HepG2 (cell line): ENCODE results near the gene PIF1. TPM values are rescaled to one million over a fixed set of nuclear protein-coding genes. Genes with fewer than 3 reads are reported as not detected.

Experiments used
- AHR ChIP-seq: IDR thresholded peaks from 2 replicates; pipeline ENCODE4 v1.6.1; 2018; ENCODE audit warnings: missing genetic modification reagents, missing compliant biosample characterization
- CBFB ChIP-seq: sonication (generic); formaldehyde crosslinking; IDR thresholded peaks from 2 replicates; pipeline ENCODE4 v1.4.0; 2020; ENCODE audit warnings: missing genetic modification reagents
- CBX1 ChIP-seq: IDR thresholded peaks from one replicate; pipeline ENCODE4 v1.6.1; 2016; ENCODE audit warnings: antibody characterized with exemption, low read depth
- CC2D1A ChIP-seq: sonication (generic); formaldehyde crosslinking; IDR thresholded peaks from 2 replicates; pipeline ENCODE4 v1.8.1; 2023; ENCODE audit warnings: mild to moderate bottlenecking, missing genetic modification reagents
- FLYWCH1 ChIP-seq: sonication (generic); formaldehyde crosslinking; IDR thresholded peaks from 2 replicates; pipeline ENCODE4 v1.8.1; 2023; ENCODE audit warnings: mild to moderate bottlenecking, missing genetic modification reagents
- FOXP1 ChIP-seq, 2 experiments: fragments of 450-650 bp in 1 of 2; IDR thresholded peaks; 2 replicates each; pipeline ENCODE4 v1.6.1; 2017 to 2018; ENCODE audit warnings: antibody characterized with exemption in 1 of 2
- ISL2 ChIP-seq: sonication (generic); formaldehyde crosslinking; IDR thresholded peaks from 2 replicates; pipeline ENCODE4 v1.5.0; 2020; ENCODE audit warnings: missing genetic modification reagents
- KDM5B ChIP-seq: sonication (generic); formaldehyde crosslinking; IDR thresholded peaks from 2 replicates; pipeline ENCODE4 v1.4.0; 2020; ENCODE audit warnings: missing genetic modification reagents, mild to moderate bottlenecking, borderline replicate concordance
- MED1 ChIP-seq: sonication (generic); formaldehyde crosslinking; IDR thresholded peaks from 2 replicates; pipeline ENCODE4 v1.4.0; 2020; ENCODE audit warnings: missing genetic modification reagents
- NCOR1 ChIP-seq: fragments of 200-600 bp; sonication (generic); IDR thresholded peaks from 2 replicates; pipeline ENCODE4 v1.7.0; 2017; ENCODE audit warnings: antibody characterized with exemption, low read length, borderline replicate concordance
- NFYC ChIP-seq: IDR thresholded peaks from 2 replicates; pipeline ENCODE4 v1.6.1; 2016; ENCODE audit warnings: missing genetic modification reagents, missing compliant biosample characterization
- NR2C2 ChIP-seq: sonication (generic); formaldehyde crosslinking; IDR thresholded peaks from 2 replicates; pipeline ENCODE4 v1.4.0; 2020; ENCODE audit warnings: missing genetic modification reagents, mild to moderate bottlenecking, moderate library complexity, borderline replicate concordance
- PAX8 ChIP-seq: sonication (generic); formaldehyde crosslinking; IDR thresholded peaks from 2 replicates; pipeline ENCODE4 v1.8.0; 2022; ENCODE audit warnings: mild to moderate bottlenecking, missing genetic modification reagents, borderline replicate concordance
- POGK ChIP-seq: sonication (generic); formaldehyde crosslinking; conservative IDR thresholded peaks from 2 replicates; pipeline ENCODE4 v1.8.0; 2022; ENCODE audit warnings: mild to moderate bottlenecking, moderate library complexity, missing genetic modification reagents
- RFXANK ChIP-seq: IDR thresholded peaks from 2 replicates; pipeline ENCODE4 v1.6.1; 2016
- SATB2 ChIP-seq: sonication (generic); formaldehyde crosslinking; IDR thresholded peaks from 2 replicates; pipeline ENCODE4 v1.5.0; 2020; ENCODE audit warnings: missing genetic modification reagents
- SMAD3 ChIP-seq: sonication (generic); formaldehyde crosslinking; IDR thresholded peaks from 2 replicates; pipeline ENCODE4 v1.4.0; 2020; ENCODE audit warnings: missing genetic modification reagents
- TCF7L2 ChIP-seq: IDR thresholded peaks from 2 replicates; pipeline ENCODE4 v1.6.1; 2011; ENCODE audit warnings: mild to moderate bottlenecking, low read depth, low read length, moderate library complexity
- XRCC5 ChIP-seq: fragments of 200-400 bp; formaldehyde crosslinking; optimal IDR thresholded peaks from 2 replicates; pipeline ENCODE3; 2017; ENCODE audit warnings: mild to moderate bottlenecking, low read length
- ZBTB7B ChIP-seq: sonication (generic); formaldehyde crosslinking; IDR thresholded peaks from 2 replicates; pipeline ENCODE4 v1.4.0; 2020; ENCODE audit warnings: missing genetic modification reagents
- ZNF430 ChIP-seq: sonication (generic); formaldehyde crosslinking; IDR thresholded peaks from 2 replicates; pipeline ENCODE4 v1.9.0; 2021; ENCODE audit warnings: mild to moderate bottlenecking, missing genetic modification reagents
- ZNF776 ChIP-seq: sonication (generic); formaldehyde crosslinking; IDR thresholded peaks from 2 replicates; pipeline ENCODE4 v1.4.0; 2020; ENCODE audit warnings: mild to moderate bottlenecking, missing genetic modification reagents
- ZNF850 ChIP-seq: sonication (generic); formaldehyde crosslinking; conservative IDR thresholded peaks from 2 replicates; pipeline ENCODE4 v1.9.0; 2021; ENCODE audit warnings: mild to moderate bottlenecking, missing genetic modification reagents
- polyA plus RNA-seq, 8 experiments: library from polyadenylated mRNA; depleted of rRNA in 3 of 8; stranded (reverse) in 7 of 8; unstranded in 1 of 8; fragments of >200 nt; fragmentation: Illumina TruSeq in 4 of 8; extraction: Trizol in 4 of 8; gene quantifications; 2 replicates each; pipeline versions ENCODE4 v1.2.1 to v1.2.3, GENCODE V29; 2011 to 2016; ENCODE audit warnings: low read depth in 4 of 8, missing spikeins in 1 of 8, mixed read lengths in 1 of 8; ENCODE audit not compliant: insufficient read depth in 1 of 8
- total RNA-seq, 5 experiments: library from RNA; depleted of rRNA; stranded (reverse); fragments of >200 nt; fragmentation: Illumina TruSeq; extraction: Trizol; gene quantifications; 2 replicates each; pipeline ENCODE4 v1.2.3, GENCODE V29; 2016; ENCODE audit warnings: low read depth in 1 of 5
- TF ChIP-seq, protein P1 (sequence below): sonication (generic); formaldehyde crosslinking; IDR thresholded peaks from 2 replicates; pipeline ENCODE4 v1.5.0; 2020; ENCODE audit warnings: missing genetic modification reagents, mild to moderate bottlenecking, borderline replicate concordance
- TF ChIP-seq, protein P2 (sequence below): sonication (generic); formaldehyde crosslinking; IDR thresholded peaks from 2 replicates; pipeline ENCODE4 v1.8.0; 2022; ENCODE audit warnings: mild to moderate bottlenecking, missing genetic modification reagents, moderate library complexity

Gene PIF1
- total and polyA plus RNA-seq, 2 of the 13 experiments (the other 11 are each of a cell fraction or from before 2014, with no cell fraction given), result 18.5 to 19.7 TPM

GRCh38 chr15:64825431-64826294 lies at the start of gene PIF1 (continued):
- no peak for TF ChIP-seq XRCC5
- no peak for TF ChIP-seq ZNF776
- TF ChIP-seq TCF7L2, result no peak
- TF ChIP-seq NR2C2, result no peak; the same call in 1 of the 2 replicates
- TF ChIP-seq FLYWCH1, result no peak
- TF ChIP-seq, protein P1, sequence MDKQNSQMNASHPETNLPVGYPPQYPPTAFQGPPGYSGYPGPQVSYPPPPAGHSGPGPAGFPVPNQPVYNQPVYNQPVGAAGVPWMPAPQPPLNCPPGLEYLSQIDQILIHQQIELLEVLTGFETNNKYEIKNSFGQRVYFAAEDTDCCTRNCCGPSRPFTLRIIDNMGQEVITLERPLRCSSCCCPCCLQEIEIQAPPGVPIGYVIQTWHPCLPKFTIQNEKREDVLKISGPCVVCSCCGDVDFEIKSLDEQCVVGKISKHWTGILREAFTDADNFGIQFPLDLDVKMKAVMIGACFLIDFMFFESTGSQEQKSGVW (CRISPR knock-in tag), result no peak
- TF ChIP-seq ZBTB7B, result peak; percentile 87
- peak; percentile 34; the same call in 1 of the 2 replicates for TF ChIP-seq NCOR1
- no peak; the same call in 1 of the 2 replicates for TF ChIP-seq SMAD3 (CRISPR knock-in tag)
- TF ChIP-seq ZNF430, result peak; percentile 57
- 0 out of 2 replicates have a peak, but pooled peaks have one; percentile 2 for TF ChIP-seq ISL2 (CRISPR knock-in tag)
- TF ChIP-seq CBX1, result peak; percentile 73
- no peak for TF ChIP-seq CC2D1A (CRISPR knock-in tag)
- no peak for TF ChIP-seq PAX8 (CRISPR knock-in tag)
- TF ChIP-seq MED1 (CRISPR knock-in tag), result no peak
- TF ChIP-seq, protein P2, sequence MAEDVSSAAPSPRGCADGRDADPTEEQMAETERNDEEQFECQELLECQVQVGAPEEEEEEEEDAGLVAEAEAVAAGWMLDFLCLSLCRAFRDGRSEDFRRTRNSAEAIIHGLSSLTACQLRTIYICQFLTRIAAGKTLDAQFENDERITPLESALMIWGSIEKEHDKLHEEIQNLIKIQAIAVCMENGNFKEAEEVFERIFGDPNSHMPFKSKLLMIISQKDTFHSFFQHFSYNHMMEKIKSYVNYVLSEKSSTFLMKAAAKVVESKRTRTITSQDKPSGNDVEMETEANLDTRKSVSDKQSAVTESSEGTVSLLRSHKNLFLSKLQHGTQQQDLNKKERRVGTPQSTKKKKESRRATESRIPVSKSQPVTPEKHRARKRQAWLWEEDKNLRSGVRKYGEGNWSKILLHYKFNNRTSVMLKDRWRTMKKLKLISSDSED (CRISPR knock-in tag), result no peak
- TF ChIP-seq NFYC (CRISPR knock-in tag), result peak; percentile 86
- TF ChIP-seq RFXANK (CRISPR knock-in tag), result no peak
- TF ChIP-seq POGK (CRISPR knock-in tag), result peak; percentile 82
- TF ChIP-seq AHR (CRISPR knock-in tag), result peak; percentile 55; the same call in 1 of the 2 replicates
- no peak for TF ChIP-seq FOXP1 (IDR thresholded peaks at IDR 0.05)
- TF ChIP-seq FOXP1 (CRISPR knock-in tag; IDR thresholded peaks at IDR 0.05), result peak; percentile 30; the same call in 1 of the 2 replicates
- TF ChIP-seq KDM5B (CRISPR knock-in tag), result peak; percentile 50; the same call in 1 of the 2 replicates
- no peak for TF ChIP-seq ZNF850
- no peak for TF ChIP-seq SATB2
- TF ChIP-seq CBFB (CRISPR knock-in tag), result no peak
